COLO829 (cell line): ENCODE results near the gene TIAM1.

ENCODE experiments used
- DNase-seq: peaks from one replicate; pipeline ENCODE4 v3.0.0; 2012; ENCODE audit warnings: low spot score

Gene TIAM1

DNA sequence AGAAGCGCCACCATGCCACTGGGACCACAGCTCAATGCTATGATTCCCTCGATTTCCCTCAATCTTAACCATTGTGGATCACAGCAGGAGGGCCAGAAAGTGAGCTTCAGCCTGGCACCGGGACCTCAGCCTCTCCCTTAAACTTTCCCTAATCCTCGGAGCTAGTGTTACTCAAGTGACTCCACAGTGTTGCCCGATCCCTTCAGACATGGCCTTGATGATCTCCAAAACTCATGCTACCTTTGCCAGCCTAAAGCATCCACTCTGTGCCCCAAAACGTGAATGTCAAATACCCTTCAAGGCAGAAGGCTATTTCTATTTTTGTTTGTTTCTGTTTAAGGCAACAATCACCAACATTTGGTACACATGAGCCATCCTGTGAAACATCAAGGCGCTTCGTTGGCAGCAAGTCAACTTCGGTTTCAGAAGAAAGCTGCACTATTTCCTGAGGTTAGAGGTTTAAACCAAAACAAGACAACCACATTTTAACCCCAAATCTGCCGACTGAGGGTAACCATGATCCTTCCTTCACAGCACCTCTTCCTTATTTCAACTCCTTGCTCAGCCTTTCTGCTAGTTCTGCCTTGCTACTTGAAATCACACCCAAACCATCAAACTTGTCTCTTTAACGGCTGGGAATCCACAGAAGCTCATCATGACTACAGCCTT is 211.4 kb downstream of the TIAM1 start:
- DNase-seq: no peak

DNA sequence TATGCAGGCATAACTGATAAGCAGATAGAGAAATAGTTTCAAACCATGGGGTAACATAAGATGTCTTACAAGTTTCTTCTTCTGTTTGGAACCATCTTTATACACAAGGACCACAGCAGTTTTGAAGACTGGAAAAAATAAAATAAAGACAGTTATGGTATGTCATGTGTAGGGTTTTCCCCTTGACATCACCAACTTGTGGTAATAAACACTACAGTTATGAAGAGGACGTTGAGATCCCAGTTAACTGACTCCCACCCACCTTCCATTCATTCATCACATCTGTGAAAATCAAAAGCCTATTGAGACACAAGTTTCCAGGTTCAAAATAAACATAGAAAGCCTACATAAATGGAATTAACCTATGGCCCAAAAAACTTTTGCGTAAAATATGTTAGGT is 213.2 kb downstream of the TIAM1 start:
- no peak for DNase-seq

DNA sequence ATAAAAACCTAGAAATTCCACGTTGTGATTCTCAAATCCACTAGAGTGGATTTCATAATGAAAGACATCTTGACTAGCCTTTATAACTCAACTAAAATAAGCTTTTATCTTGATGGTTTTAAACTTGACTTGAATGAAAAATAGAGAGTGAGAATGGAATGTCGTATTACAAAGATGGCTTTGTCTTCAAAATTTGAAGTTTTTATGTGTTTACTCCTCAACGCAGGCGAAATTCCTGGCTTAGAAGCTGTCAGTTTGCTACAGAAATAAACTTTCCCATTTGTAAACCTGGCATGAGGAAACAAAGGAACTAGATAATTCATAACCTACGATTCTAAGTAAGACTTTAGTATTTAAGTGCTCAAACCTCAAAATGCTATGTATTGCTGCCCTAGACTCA is 215.8 kb downstream of the TIAM1 start:
- peak; percentile 49 for DNase-seq

DNA sequence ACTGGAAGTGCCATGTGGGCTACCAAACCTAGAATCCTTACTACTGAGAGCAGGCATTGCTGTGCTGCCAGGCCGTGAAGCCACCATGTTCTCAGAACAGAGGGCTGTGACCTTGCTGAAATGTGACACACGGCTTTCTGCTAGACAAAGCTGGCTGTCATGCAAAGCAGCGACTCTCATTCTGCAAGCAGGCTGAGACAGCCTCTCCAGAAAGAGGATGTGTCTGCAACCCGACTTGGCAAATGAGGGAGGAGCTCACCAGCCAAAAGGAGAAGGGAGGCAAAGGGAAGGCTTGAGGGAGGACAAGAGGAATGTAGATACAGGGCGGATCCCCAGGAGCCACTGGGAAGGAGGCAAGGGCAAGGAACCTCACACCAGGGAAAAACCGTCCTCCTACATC is 220.1 kb downstream of the TIAM1 start:
- DNase-seq: no peak

- DNase-seq: no peak
These were observed 224.9 kb downstream of the TIAM1 start for GRCh38 chr21:31119199-31119598.

DNA sequence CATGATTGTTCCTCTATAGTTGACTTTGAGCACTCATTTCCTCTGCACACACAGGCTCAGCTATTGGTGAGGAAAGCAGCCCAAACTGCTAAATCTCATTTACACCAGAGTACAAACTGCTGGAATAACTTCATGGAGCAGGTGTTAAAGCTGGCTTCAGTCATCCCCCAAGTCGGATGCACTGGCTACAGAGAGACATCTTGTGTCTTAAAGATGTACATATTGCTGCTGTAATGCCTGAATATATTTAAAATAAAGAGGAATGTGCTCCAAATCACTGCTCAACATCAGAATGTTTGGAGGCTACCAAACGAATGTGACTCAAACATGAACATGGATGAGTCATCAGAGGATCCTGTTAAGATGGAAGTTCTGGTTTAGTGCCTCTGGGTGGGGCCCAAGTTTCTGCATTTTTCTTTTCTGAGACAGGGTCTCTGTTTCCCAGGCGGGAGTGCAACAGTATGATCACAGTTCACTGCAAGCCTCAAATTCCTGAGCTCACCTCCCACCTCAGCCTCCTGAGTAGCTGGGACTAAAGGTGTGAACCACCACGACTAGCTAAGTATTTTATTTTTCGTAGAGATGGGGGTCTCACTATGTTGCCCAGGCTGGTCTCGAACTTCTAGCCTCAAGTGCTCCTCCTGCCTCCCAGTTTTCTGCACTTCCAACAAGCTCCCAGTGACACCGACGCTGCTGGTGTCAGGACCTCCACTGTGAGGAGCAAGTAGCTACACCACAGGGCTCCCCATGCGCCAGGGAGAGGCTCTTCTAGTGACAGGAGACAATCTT is 226.7 kb downstream of the TIAM1 start:
- peak; percentile 82 for DNase-seq

- DNase-seq: no peak
These were observed 228.8 kb downstream of the TIAM1 start for GRCh38 chr21:31115249-31115648.

- DNase-seq: no peak
These were observed 233.0 kb downstream of the TIAM1 start for GRCh38 chr21:31111093-31111492.

DNA sequence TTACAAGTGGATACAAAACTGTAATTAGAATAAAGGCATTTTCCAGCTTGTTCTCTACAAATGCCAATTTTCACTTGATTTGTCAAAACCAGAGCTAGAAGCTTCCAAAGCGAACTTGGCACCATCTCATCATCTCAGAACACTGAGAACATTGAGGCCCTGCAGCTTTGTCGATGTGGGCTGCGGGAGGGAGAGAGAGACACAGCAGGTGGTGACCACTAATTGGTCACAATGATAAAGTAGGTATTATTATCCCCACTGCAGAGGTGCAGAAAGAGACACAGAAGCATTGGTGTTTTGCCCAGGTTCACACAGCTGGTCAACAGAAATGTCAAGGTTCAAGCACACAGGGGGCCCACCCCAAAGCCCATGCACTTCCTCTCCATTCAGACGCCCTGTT is 233.6 kb downstream of the TIAM1 start:
- DNase-seq: no peak

GRCh38 chr21:31107871-31108270 is 236.2 kb downstream of the TIAM1 start:
- DNase-seq: no peak

- DNase-seq: no peak
These were observed 236.8 kb downstream of the TIAM1 start for GRCh38 chr21:31107176-31107785.

DNA sequence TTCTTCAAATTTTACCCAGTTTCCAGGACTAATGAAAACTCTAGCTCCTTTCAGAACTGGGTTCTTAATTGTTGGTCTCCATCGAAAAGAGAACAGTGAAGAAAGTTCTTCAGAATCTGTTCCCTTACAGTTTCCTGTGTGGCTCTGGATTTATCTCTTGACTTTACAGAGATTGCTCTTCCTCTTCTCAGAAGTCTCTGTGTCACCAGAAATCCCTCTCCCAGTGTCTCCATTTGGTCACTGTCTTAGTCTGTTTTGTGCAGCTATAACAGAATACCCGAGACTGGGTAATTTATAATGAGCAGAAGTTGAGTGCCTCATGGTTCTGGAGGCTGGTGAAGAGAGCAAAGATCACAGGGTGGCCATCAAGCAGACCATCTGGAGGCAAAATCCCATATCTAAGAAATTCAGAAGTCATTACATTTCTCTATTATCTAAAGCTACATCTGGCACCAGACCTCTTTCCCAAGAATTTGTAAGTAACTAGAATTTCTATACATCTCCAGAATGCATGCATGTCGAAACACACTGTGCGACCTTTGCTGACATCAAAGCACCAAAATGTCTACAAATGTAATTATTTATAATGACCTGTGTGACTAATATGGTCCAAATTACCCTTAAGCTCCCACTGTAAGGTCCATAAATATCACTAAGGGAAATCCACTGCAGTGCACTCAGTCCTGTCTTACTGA is 240.3 kb downstream of the TIAM1 start:
- DNase-seq: no peak

DNA sequence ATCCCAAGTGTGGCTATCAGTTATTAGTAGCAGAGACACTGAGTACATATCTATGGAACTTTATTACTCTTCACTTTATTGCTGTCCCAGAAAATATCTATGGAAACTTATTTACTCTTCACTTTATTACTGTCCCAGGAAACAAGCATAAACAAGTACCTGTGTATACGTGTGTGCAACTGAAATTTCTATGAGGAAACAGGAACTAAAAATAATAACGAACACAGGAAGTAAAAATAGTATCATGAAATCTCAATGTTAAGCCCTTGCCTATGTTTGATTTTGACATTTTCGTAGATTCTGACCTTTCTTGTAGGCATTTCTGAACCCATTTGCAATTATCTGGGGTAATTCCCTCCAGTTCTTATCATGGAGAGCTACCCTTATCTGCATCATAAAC is 240.9 kb downstream of the TIAM1 start:
- DNase-seq: no peak

DNA sequence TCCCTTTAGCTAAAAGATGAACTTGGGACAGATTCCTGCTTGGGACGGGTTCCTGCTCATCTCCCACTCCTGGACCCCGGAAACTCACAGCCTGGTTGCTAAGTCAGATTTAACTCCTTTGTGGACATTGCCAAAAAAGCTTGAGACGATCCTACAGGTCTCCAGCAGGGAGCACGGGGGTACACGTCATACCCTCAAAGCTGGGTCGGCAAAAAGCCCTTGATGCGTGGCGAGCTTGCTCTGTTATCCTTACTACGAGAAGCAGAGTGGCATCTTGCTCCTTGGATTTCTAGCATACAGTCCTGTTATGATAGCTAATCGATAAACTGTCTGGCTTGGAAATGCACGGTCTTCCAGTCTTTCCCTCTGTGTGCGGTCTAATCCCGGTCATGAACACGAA is 244.9 kb downstream of the TIAM1 start:
- DNase-seq: no peak

GRCh38 chr21:31098576-31099005 is 245.5 kb downstream of the TIAM1 start:
- DNase-seq: peak; percentile 57

- DNase-seq: no peak
These were observed 251.0 kb downstream of the TIAM1 start for GRCh38 chr21:31092832-31093625.

GRCh38 chr21:31090376-31090775 is 253.7 kb downstream of the TIAM1 start:
- DNase-seq: no peak

- DNase-seq: no peak
These were observed 255.6 kb downstream of the TIAM1 start for GRCh38 chr21:31088474-31088751.

- no peak for DNase-seq
These were observed 256.2 kb downstream of the TIAM1 start for GRCh38 chr21:31087639-31088473.

- DNase-seq: no peak
These were observed 259.4 kb downstream of the TIAM1 start for GRCh38 chr21:31084689-31085088.

GRCh38 chr21:31078796-31079195 is 265.3 kb downstream of the TIAM1 start:
- DNase-seq: no peak
